B cell (primary cell): Measurements from ENCODE around the gene CDA.

ENCODE experiments used
- EZH2 ChIP-seq: IDR thresholded peaks from 2 replicates; pipeline ENCODE4 v1.6.1; 2012; ENCODE audit warnings: borderline replicate concordance, low read depth, mild to moderate bottlenecking, moderate library complexity, low read length; ENCODE audit not compliant: insufficient read depth, poor library complexity, severe bottlenecking
- TF ChIP-seq, protein P1 (sequence below): fragments of 200-600 bp; IDR thresholded peaks from one replicate; pipeline ENCODE4 v1.8.0; 2022; ENCODE audit warnings: antibody characterized with exemption, mild to moderate bottlenecking

DNA sequence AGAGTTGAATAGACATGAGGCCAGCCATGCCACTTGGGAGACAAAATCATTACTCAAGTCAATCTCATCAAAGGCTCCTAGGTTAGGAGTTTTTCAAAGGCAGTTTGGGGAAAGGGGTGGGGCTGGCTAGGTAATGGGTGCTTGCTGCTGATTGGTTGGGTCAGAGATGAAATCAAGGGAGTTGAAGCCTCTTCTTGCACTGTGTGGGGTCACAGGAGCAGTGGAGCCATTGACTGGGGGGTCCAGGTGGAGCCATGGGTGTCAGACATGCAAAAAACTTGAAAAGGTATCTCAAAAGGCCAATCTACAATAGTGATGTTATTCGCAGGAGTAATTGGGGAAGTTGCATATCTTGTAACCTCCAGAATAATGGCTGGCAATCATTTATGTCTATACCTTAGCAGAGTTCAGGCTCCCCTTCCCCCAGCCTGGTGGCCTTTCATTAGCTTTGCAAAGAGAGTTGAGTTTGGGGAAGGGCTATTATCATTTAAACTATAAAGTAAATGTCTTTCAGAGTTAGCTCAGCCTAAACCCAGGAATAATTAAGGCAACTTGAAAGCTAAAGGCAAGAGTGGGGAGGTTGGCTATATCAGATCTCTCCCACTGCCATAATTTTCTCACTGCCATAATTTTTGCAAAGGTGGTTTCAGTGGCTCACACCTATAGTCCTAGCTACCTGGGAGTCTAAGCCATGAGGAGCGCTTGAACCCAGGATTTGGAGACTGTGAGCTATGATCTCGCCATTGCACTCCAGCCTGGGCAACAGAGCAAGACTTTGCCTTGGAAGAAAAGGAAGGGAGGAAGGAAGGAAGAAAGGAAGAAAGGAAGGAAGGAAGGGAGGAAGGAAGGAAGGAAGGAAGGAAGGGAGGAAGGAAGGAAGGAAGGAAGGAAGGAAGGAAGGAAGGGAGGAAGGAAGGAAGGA is 36.5 kb downstream of the CDA start:
- TF ChIP-seq, protein P1, sequence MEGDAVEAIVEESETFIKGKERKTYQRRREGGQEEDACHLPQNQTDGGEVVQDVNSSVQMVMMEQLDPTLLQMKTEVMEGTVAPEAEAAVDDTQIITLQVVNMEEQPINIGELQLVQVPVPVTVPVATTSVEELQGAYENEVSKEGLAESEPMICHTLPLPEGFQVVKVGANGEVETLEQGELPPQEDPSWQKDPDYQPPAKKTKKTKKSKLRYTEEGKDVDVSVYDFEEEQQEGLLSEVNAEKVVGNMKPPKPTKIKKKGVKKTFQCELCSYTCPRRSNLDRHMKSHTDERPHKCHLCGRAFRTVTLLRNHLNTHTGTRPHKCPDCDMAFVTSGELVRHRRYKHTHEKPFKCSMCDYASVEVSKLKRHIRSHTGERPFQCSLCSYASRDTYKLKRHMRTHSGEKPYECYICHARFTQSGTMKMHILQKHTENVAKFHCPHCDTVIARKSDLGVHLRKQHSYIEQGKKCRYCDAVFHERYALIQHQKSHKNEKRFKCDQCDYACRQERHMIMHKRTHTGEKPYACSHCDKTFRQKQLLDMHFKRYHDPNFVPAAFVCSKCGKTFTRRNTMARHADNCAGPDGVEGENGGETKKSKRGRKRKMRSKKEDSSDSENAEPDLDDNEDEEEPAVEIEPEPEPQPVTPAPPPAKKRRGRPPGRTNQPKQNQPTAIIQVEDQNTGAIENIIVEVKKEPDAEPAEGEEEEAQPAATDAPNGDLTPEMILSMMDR: no peak
- TF ChIP-seq EZH2: no peak
